ENCODE results near the gene PAN3.

DNA sequence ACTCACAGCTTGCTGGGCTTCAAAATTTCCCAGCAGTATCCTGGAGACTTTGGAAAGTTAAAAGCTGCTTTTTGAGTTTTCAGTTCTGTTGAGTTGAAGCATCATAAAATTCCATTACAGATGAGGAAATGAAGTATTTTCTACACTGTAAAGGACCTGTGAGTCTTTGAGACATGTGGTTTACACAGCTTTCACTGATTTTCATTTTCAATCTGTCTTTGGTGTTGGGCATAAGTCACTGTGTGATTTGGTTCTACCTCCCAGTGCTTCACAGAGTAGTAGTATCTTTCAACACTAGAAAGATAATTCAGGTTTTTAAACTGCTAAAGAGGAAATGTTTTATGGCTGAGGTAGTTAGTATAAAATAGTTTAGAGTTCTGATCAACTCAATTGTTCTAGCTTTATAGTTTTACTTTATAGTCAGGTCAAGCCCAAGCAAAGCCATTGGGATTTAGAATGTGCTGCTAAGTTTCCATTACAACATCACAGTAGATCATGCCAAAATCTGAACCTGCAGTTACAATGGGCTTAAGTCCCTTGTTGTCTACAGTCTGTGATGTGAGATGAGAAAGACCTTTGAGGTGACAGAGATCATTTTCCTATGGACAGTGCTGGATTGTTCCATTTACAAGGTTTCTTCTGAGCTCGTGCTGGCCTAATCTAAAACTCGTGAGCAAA lies 195.0 kb downstream of the PAN3 start:
- TF ChIP-seq NANOG (IDR thresholded peaks at IDR 0.05; ENCODE audit: borderline replicate concordance) (no peak), POLR2AphosphoS5 (IDR thresholded peaks at IDR 0.05; ENCODE audit: low read depth) (no peak), EZH2 (IDR thresholded peaks at IDR 0.05; ENCODE audit: low read depth, unreplicated experiment) (no peak), JUNB (IDR thresholded peaks at IDR 0.05; ENCODE audit: unreplicated experiment) (no peak), ZNF331 (CRISPR knock-in tag; IDR thresholded peaks at IDR 0.05; ENCODE audit: low read depth) (no peak), EZH2phosphoT487 (IDR thresholded peaks at IDR 0.05; ENCODE audit: unreplicated experiment) (no peak), STAT1 (IDR thresholded peaks at IDR 0.05; ENCODE audit: unreplicated experiment) (no peak)
- TF ChIP-seq, protein P1, sequence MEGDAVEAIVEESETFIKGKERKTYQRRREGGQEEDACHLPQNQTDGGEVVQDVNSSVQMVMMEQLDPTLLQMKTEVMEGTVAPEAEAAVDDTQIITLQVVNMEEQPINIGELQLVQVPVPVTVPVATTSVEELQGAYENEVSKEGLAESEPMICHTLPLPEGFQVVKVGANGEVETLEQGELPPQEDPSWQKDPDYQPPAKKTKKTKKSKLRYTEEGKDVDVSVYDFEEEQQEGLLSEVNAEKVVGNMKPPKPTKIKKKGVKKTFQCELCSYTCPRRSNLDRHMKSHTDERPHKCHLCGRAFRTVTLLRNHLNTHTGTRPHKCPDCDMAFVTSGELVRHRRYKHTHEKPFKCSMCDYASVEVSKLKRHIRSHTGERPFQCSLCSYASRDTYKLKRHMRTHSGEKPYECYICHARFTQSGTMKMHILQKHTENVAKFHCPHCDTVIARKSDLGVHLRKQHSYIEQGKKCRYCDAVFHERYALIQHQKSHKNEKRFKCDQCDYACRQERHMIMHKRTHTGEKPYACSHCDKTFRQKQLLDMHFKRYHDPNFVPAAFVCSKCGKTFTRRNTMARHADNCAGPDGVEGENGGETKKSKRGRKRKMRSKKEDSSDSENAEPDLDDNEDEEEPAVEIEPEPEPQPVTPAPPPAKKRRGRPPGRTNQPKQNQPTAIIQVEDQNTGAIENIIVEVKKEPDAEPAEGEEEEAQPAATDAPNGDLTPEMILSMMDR (conservative IDR thresholded peaks at IDR 0.05; ENCODE audit: low read depth in 2 of 2) = no peak
- TF ChIP-seq, protein P2, sequence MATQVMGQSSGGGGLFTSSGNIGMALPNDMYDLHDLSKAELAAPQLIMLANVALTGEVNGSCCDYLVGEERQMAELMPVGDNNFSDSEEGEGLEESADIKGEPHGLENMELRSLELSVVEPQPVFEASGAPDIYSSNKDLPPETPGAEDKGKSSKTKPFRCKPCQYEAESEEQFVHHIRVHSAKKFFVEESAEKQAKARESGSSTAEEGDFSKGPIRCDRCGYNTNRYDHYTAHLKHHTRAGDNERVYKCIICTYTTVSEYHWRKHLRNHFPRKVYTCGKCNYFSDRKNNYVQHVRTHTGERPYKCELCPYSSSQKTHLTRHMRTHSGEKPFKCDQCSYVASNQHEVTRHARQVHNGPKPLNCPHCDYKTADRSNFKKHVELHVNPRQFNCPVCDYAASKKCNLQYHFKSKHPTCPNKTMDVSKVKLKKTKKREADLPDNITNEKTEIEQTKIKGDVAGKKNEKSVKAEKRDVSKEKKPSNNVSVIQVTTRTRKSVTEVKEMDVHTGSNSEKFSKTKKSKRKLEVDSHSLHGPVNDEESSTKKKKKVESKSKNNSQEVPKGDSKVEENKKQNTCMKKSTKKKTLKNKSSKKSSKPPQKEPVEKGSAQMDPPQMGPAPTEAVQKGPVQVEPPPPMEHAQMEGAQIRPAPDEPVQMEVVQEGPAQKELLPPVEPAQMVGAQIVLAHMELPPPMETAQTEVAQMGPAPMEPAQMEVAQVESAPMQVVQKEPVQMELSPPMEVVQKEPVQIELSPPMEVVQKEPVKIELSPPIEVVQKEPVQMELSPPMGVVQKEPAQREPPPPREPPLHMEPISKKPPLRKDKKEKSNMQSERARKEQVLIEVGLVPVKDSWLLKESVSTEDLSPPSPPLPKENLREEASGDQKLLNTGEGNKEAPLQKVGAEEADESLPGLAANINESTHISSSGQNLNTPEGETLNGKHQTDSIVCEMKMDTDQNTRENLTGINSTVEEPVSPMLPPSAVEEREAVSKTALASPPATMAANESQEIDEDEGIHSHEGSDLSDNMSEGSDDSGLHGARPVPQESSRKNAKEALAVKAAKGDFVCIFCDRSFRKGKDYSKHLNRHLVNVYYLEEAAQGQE (IDR thresholded peaks at IDR 0.05; ENCODE audit: unreplicated experiment) = no peak
- TF ChIP-seq, protein P3, sequence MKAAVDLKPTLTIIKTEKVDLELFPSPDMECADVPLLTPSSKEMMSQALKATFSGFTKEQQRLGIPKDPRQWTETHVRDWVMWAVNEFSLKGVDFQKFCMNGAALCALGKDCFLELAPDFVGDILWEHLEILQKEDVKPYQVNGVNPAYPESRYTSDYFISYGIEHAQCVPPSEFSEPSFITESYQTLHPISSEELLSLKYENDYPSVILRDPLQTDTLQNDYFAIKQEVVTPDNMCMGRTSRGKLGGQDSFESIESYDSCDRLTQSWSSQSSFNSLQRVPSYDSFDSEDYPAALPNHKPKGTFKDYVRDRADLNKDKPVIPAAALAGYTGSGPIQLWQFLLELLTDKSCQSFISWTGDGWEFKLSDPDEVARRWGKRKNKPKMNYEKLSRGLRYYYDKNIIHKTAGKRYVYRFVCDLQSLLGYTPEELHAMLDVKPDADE (IDR thresholded peaks at IDR 0.05) = no peak
- TF ChIP-seq, protein P4, sequence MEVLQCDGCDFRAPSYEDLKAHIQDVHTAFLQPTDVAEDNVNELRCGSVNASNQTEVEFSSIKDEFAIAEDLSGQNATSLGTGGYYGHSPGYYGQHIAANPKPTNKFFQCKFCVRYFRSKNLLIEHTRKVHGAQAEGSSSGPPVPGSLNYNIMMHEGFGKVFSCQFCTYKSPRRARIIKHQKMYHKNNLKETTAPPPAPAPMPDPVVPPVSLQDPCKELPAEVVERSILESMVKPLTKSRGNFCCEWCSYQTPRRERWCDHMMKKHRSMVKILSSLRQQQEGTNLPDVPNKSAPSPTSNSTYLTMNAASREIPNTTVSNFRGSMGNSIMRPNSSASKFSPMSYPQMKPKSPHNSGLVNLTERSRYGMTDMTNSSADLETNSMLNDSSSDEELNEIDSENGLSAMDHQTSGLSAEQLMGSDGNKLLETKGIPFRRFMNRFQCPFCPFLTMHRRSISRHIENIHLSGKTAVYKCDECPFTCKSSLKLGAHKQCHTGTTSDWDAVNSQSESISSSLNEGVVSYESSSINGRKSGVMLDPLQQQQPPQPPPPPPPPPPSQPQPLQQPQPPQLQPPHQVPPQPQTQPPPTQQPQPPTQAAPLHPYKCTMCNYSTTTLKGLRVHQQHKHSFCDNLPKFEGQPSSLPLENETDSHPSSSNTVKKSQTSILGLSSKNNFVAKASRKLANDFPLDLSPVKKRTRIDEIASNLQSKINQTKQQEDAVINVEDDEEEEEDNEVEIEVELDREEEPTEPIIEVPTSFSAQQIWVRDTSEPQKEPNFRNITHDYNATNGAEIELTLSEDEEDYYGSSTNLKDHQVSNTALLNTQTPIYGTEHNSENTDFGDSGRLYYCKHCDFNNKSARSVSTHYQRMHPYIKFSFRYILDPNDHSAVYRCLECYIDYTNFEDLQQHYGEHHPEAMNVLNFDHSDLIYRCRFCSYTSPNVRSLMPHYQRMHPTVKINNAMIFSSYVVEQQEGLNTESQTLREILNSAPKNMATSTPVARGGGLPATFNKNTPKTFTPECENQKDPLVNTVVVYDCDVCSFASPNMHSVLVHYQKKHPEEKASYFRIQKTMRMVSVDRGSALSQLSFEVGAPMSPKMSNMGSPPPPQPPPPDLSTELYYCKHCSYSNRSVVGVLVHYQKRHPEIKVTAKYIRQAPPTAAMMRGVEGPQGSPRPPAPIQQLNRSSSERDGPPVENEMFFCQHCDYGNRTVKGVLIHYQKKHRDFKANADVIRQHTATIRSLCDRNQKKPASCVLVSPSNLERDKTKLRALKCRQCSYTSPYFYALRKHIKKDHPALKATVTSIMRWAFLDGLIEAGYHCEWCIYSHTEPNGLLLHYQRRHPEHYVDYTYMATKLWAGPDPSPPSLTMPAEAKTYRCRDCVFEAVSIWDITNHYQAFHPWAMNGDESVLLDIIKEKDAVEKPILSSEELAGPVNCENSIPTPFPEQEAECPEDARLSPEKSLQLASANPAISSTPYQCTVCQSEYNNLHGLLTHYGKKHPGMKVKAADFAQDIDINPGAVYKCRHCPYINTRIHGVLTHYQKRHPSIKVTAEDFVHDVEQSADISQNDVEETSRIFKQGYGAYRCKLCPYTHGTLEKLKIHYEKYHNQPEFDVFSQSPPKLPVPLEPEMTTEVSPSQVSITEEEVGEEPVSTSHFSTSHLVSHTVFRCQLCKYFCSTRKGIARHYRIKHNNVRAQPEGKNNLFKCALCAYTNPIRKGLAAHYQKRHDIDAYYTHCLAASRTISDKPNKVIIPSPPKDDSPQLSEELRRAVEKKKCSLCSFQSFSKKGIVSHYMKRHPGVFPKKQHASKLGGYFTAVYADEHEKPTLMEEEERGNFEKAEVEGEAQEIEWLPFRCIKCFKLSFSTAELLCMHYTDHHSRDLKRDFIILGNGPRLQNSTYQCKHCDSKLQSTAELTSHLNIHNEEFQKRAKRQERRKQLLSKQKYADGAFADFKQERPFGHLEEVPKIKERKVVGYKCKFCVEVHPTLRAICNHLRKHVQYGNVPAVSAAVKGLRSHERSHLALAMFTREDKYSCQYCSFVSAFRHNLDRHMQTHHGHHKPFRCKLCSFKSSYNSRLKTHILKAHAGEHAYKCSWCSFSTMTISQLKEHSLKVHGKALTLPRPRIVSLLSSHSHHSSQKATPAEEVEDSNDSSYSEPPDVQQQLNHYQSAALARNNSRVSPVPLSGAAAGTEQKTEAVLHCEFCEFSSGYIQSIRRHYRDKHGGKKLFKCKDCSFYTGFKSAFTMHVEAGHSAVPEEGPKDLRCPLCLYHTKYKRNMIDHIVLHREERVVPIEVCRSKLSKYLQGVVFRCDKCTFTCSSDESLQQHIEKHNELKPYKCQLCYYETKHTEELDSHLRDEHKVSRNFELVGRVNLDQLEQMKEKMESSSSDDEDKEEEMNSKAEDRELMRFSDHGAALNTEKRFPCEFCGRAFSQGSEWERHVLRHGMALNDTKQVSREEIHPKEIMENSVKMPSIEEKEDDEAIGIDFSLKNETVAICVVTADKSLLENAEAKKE (CRISPR knock-in tag; IDR thresholded peaks at IDR 0.05) = no peak

Measured in GM23338 (cell line).